Stimulated activated CD8-positive, alpha-beta memory T cell treated with anti-CD3 and anti-CD28 coated beads, Interleukin-7, amount 100 ng/mL, for 48 hours (primary cell): Measurements from ENCODE around the gene ANAPC1.
A peak's percentile ranks its signal among the peaks of the same experiment; 100 is the strongest.
"Not testable (repeated sequence)": the region's sequence is repeated elsewhere in the genome, so short reads cannot be mapped to it uniquely, and the experiment has no call there.

Experiments
- DNase-seq, 2 donors: peaks; one replicate each; pipeline ENCODE4 v3.0.0-alpha.2; 2020; ENCODE audit warnings: low read depth in 1 of 2; ENCODE audit errors: extremely low read depth in 1 of 2

The ANAPC1 gene

DNA sequence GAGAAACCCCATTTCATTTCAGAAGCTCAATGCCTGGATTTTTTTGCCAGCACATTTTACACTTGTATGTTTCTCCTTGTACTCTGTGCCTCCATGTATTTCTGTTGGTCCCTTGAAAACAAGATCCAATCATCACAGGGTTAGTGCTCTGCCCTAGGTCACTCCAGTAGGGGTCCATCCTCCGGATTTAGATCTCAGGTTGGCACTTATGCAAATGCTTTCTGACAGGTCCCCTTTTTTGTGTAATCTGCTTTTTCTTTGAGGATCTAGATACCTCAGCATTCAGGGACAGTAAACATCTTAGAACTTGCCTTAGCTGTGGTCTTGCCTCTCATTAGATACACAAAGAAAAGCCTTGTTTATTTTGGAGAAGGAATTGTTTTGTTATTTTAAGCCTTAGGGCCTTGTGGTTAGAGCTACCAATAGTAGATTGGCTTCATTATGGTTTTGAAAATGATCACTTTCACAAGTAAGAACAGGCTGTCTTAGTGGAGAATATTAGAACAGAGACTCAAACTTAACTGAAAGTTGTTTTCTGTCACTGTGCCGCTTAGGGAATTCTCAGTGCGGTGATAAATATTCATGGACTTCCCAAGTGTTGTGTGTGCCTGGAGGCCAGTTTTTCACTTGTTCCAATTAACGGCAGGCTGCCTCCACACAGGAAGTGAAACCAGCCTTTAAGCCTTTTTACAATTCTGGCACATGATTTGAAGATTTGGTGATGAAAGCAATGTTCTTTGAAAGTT is 22.2 kb upstream of the ANAPC1 start:
- DNase-seq: no peak

DNA sequence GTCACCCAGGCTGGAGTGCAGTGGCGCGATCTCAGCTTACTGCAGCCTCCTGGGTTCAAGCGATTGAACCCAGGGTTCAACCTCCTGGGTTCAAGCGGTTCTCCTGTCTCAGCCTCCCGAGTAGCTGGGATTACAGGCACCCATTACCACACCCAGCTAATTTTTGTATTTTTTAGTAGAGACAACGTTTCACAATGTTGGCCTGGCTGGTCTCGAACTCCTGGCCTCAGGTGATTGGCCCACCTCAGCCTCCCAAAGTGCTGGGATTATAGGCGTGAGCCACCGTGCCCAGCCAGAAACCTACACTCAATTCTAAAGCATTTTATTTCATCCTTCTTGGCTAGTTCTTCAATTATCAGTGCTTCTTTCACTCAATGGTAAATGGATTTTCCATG is 21.5 kb upstream of the ANAPC1 start:
- DNase-seq: not testable (repeated sequence)

DNA sequence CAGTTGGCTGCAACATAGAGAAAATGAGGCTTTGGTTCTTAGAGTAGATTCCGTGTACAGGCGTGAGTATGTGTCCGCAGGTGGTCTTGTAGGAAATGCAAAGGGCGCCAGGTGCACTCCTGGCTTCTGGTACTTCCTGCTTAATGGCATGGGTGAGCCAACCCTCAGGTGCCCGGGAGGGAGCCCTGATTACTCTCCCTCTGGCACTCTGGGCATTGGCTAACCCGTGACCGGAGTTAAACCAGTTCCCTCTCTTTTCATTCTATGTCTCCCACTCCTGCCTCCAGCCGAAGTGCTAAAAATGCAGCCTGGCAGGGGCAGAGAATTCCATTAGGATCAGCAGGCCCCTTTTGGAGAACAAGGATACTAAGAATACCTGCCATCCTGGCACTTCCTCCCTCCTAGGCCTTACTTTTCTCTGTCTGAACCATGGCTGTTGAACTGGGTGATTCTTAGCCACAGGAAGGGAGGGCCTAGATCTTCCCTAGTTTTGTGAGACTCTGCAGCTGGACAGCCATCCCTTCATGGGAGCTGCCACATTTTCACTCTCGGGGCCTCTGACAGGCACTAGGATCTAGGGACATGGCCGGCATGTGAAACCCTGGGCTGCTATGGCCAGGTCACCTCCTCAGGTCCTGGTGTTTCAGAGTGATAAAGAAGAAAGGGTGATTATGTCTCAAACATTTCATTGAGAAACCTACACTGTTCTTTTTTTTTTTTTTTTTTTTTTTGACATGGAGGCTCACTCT is 20.9 kb upstream of the ANAPC1 start:
- DNase-seq: no peak

DNA sequence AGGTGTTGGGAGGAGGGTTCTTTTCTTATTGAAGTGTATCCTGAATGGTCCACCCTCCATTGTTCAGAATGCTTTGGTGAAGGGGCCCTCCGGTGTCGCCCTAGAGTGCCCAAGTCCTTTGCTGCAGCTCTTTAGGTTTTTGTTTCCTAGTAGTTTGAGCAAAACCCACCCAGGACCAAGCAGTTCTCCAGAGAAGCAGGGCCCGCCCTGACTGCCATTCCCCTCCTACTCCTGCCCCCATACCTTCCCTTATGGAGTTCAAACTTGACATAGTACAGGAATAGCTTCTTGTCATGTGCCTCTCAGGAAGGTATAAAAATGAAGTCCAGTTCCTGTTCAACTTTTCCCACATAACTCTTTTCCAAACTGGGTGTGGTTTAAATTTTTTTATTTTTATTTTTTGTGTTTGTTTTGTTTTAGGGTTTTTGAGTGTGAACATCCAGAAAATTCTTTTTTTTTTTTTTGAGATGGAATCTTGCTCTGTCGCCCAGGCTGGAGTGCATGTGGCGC is 20.0 kb upstream of the ANAPC1 start:
- no peak for DNase-seq

DNA sequence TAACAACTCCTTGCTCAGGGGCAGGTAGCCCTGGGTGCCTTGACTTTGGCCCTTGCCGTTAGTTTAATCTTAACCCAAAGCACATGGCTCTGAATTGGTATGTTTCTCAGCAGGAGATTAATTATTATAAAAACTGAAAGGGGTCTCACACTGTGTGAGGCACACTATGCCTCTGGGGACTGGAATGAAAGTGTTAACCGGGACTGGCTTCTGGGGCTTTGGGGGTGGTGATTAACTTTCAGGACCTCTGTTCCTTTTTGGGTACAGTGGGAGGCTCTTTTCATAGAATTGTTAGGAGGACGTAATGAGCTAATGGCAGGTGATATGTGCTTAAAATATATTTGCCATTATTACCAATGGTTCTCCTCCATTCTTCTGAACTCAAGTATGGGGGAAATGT is 19.5 kb upstream of the ANAPC1 start:
- no peak for DNase-seq

DNA sequence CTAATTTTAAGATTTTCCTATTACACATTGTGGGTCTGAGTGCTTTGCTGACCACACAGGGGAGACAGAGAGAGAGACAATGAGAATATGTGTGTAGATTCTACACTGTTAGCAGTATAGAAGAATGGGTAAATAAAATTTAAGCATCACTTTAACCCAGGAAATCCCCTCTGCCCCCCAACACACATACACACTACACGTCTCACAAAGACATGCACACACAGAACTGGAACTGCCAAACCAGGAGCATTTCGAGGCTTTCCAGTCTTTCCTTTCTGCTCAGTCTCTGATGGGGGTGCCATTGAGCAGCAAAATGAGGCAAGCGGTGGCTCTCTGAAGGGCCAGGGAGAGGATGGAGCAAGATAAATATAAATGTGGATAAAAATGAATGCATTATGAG is 16.9 kb upstream of the ANAPC1 start:
- DNase-seq: no peak

DNA sequence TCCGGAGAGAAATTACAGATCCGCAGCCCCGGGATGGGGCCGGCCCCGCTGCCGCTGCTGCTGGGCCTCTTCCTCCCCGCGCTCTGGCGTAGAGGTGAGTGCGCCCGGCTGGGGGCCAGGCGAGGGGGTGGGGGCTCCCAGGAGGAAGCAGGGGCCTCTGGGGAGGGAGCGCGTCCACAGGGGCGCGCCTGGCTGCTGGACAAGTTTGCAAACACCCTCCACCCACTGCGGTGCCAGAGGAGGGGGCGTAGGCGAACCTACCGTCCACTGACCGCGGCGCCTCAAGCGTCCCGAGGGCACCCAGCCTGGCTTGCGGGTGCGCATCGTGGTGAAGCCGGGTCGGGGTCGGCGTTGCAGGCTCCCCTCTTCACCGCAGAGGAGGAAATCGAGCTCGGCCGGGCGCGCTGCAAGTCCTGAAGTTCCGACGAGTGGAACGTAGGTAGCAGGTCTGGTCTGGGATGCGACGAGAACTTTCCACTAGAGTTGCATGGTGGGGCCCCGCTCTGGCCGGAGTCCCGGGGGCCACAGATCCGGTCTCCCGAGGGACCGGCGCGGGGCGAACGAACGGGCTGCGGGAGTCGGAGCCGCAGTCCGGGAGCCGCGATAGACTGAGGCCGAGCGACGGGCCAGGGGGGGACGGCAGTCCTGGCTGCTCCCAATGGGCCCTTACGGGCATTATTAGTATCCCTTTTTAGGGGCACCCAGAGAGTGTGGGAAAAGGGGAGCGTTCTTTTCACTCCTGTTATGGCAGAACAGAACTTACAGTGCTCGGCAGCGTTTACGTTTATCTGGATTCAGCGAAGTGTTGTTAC is 14.9 kb upstream of the ANAPC1 start:
- no peak for DNase-seq

DNA sequence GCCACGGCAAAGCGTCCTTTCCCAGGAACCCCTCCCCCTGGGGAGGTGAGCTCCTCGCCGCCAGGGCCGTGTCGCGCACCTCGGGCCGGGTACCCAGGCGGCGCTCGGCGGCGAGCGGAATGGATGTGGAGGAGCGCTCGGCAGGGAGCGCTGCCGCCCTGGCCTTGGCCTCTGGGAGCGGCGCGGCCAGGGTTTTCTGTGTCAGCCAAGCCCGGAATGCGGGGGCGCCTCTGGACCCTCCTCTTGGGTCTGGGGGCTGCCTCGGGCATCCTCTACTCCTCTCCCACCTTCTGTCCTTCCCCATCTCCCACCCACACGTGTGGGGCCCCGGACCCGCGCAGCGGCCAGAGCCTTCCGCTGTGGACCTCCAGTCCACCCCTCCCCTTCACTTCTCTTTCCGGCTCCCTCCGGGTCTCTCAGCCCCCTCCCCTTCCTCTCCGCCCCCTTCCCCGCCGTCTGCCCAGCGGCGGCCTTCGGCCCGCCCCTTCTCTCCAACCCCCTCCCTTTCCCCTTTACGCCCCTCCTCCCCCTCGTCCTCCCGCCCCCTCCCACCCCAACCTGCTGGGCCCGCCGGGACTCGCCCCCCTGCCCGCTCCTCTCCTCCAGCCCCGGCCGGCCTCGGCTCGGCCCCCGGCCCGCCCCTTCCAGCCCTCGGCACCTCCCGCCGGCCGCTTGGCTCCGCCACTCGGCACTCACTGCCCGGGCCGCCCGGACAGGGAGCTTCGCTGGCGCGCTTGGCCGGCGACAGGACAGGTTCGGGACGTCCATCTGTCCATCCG is 14.1 kb upstream of the ANAPC1 start, which contains the start of gene MERTK:
MERTK (plus strand) TSS at position 684 of the 779 bp plus-strand sequence. CDS start 129 bp downstream, outside the sequence.
- peak in 1 of 2 donors; percentile 45 for DNase-seq

DNA sequence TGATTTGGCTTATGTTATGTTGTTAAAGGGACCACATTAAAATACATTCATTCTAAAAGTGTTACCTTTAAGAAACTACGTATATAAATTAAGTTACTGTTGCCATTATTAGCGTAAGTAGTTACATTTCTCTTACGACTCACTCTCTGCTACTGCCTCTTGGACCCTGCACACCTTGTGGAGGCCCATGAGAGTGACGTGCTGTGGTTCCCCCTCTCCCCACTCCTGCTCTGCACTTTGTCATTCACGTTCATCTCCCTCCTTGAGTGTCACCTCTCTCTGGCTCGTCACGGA is 13.6 kb upstream of the ANAPC1 start:
- no peak for DNase-seq

DNA sequence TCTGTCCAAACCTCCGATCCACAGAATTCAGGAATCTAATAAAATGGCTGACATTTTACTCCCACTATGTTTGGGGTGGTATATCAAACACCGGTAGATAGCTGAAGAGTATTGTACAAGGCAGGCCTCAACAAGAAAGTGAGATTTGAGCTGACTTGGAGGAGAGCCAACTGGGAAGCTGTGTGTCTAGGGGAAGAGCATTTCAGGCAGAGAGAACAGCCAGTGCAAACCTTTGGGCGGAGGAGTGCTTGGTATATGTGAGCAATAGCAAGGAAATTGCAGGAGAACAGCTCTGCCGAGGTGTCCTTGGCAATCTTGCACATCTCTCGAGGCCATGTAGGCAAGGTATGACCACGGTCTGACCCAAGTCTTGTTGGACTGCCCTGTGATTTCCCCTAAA is 12.6 kb upstream of the ANAPC1 start:
- no peak for DNase-seq

DNA sequence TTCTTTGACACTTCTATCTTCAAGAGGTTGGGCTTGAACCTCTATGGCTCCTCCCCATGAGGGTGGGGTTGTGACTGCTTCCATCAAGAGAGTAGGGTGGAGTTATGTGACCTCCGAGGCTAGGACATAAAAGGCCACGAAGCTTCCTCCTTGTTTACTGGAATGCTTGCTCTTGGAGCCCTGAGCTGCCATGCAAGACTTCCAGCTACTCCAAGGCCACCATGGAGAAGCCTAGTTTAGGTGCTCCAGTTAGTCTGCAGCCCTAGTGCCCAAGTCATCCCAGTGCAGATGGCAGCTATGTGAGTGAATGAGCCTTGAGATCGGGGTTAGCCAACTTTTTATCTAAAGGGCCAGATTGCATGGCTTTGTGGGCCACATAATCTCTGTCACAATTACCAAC is 12.0 kb upstream of the ANAPC1 start:
- DNase-seq: no peak

DNA sequence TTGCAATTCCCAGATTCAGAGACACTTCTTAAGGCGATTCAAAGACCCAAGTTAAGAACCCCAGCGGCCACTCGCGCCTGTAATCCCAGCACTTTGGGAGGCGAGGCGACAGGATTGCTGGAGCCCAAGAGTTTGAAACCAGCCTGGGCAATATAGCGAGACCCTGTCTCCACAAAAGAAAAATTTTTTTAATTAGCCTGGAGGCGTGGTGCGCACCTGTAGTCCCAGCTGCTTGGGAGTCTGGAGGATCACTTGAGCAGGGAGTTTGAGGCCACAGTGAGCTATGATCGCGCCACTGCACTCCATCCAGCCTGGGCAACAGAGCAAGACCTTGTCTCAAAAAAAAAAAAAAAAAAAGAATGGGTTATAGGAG is 585 bp upstream of the ANAPC1 start:
- no peak for DNase-seq

DNA sequence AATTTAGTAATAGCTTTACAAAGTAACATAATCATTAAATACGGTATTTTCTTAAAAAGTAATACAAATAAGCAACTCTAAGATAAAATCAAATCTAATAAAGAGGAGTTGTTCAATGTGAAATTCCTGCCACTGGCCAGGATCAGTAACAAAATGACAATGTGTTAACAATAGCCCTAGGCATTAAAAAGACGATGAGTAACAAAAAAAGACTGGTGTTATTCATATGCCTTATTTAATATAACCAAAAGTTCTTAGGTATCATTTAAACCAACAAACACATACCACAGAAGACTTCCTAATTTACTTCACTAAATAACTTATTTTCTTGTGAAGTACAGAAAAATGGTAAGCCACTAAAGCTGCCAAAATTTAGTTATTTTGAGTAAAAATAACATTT is 11.2 kb downstream of the ANAPC1 start:
- not testable (repeated sequence) for DNase-seq

DNA sequence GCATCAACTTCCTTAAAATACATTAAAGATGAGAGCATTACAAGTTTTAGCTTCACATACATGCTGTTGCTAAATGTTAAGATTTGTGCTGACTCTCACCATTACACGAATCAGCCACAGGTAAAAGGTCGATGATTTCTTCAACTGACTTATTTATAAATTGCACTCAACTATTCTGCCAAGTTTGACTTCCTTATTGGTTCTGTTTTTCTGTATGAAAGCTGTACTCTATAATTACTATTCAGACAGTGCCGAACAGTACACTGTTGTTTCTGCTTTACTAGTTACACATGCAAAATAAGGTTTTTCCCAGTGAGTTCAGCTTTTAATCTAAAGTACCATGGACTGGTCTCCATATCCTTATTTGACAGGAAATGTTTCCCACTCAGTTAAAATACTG is 18.9 kb downstream of the ANAPC1 start:
- DNase-seq: not testable (repeated sequence)

DNA sequence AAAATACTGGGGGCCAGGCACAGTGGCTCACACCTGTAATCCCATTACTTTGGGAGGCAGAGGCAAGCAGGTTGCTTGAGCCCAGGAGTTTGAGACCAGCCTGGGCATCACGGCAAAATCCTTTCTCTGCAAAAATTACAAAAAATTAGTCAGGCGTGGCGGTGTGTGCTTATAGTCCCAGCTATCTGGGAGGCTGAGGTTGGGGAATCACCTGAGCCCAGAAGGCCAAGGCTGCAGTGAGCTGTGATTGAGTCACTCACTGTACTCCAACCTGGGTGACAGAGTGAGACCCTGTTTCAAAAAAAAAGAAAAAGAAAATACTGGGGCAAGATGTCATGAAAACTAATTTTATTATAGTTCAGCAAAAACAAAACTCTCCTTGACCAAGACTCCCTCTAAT is 24.0 kb downstream of the ANAPC1 start:
- DNase-seq: not testable (repeated sequence)

DNA sequence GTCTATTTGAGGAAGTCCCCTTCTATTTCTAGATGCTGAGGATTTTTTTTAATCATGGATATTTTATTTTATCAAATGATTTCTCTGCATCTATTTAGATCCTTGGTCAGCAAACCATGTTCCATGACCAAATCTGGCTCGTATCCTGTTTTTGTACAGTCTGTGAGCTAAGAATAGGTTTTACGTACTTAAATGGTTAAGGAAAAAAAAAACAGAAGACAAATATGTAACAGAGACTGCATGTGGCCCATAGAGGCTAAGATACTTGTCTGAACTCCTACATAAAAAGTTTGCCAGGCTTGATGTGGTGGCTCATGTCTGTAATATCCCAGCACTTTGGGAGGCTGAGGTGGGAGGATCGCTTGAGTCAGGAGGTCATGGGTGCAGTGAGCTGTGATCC is 31.4 kb downstream of the ANAPC1 start:
- DNase-seq: not testable (repeated sequence)

DNA sequence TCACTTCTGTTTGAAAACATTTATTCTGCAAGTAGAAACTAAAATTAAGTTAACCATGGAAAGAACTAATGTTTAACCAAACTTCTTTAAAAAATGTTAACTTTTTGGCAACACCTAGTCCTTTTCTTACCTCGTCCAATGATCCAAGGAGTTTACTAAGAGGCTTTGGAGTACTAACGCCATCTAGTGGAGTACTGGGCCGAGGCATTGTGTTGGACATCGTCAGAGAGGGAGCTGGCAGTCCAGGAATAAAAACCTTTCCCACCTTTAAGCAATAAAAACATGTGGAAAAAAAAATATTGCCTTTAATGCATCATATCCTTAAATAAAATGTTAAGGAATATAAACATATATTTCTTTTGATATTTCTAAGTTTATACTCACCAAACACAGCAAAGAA is 33.3 kb downstream of the ANAPC1 start:
- not testable (repeated sequence) for DNase-seq

DNA sequence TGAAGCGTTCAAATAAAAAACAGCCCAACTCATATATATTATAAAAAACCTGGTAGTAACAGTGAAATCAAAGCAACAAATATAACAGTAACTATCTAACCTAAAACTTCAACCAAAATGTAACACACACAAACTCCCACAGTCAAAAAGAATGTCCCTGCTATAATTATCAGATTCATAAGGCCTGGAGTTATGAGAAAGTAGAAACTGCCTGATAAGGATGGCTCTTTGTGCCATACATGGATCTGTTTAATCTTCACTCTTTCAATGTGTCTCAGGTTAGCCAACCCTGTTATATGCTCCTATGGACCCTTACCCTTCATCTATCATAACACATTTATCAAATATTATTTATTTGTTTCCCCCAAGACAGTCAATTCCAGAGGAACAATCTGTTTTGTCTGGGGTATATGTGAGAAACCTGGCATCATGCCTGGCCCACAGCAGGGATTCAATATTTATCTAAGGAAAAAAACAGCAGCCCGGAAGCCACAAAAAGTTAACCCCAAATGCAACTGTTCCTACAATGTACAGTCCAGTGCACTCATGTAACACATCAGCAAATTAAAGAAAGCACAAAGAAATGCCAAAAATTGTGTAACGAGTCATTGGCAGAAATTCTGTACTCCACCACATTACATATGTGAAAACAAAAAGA is 44.2 kb downstream of the ANAPC1 start:
- DNase-seq: not testable (repeated sequence)

DNA sequence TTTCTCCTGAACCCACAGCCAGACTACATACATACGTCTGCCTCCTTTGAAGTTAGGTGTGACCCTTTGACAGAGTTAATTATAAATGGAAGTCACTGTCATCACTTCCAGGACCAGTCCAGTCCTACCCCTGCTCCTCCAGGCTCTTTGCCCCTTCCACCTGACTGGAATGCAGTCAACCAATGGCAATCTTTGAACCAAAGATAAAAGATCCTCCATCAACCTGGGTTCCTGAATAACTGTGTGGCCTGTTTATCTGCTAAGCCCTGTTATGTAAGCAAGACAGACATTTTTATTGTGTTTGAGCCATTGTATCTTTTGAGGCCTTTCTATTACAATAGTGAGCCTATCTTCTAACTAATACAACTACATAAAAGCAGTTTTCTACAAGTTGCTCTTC is 45.0 kb downstream of the ANAPC1 start:
- not testable (repeated sequence) for DNase-seq

DNA sequence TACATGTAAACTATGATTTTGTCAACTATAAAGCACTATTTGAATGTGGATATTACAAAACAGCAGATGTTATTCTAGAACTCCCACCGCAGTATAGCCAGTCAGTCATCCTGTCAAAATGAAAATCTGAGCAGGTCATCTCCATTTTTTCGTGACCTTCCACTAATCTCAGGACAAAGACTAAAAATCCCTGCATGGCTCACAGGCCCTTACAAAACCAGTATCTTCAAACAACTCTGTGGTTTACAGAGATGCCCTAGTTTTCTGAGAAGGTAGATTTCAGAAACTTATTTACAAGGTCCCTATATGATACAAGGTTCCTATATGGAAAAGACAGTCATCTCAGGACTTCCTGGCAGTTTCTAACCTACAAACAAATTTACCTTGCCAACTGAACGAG is 49.8 kb downstream of the ANAPC1 start:
- DNase-seq: not testable (repeated sequence)
